Hypothalamus (tissue), 51 donors: ENCODE measurements around the gene PLCD4.

Experiments used
- DNase-seq, 51 donors: peaks; one replicate each; lab custom pipeline; 2025; lab: John Stamatoyannopoulos, UW

Gene PLCD4

GRCh38 chr2:218618102-218618860, 10.6 kb downstream of the PLCD4 start:
- DNase-seq = no peak

- DNase-seq = no peak
These were observed 13.3 kb downstream of the PLCD4 start for GRCh38 chr2:218621007-218621406.

GRCh38 chr2:218622606-218623365, 15.1 kb downstream of the PLCD4 start:
- no peak for DNase-seq

GRCh38 chr2:218623366-218623705, 15.6 kb downstream of the PLCD4 start:
- no peak for DNase-seq

- DNase-seq = no peak
These were observed 18.7 kb downstream of the PLCD4 start for GRCh38 chr2:218626369-218626768.

GRCh38 chr2:218627939-218628338, 20.2 kb downstream of the PLCD4 start:
- no peak for DNase-seq

GRCh38 chr2:218631837-218632236, 24.1 kb downstream of the PLCD4 start:
- DNase-seq = no peak

GRCh38 chr2:218635719-218636118, 28.0 kb downstream of the PLCD4 start:
- DNase-seq = no peak

- no peak for DNase-seq
These were observed 30.7 kb downstream of the PLCD4 start for GRCh38 chr2:218638372-218638771.

GRCh38 chr2:218642121-218642656, 34.5 kb downstream of the PLCD4 start:
- DNase-seq = no peak

GRCh38 chr2:218642786-218643185, 35.1 kb downstream of the PLCD4 start:
- no peak for DNase-seq

- DNase-seq = no peak
These were observed 36.1 kb downstream of the PLCD4 start for GRCh38 chr2:218643751-218644310.

- no peak for DNase-seq
These were observed 37.0 kb downstream of the PLCD4 start for GRCh38 chr2:218644721-218645120.

GRCh38 chr2:218645126-218645525, 37.4 kb downstream of the PLCD4 start:
- no peak for DNase-seq

- peak in 16 of 51 donors; percentile 1 to 50 (median 26) for DNase-seq
These were observed 40.5 kb downstream of the PLCD4 start for GRCh38 chr2:218648088-218648786.

GRCh38 chr2:218648787-218649100, 41.0 kb downstream of the PLCD4 start:
- peak in 1 of 51 donors; percentile 14 for DNase-seq

- DNase-seq = no peak
These were observed 48.1 kb downstream of the PLCD4 start for GRCh38 chr2:218655751-218656150.

- peak in 8 of 51 donors; percentile 4 to 24 (median 7) for DNase-seq
These were observed 51.1 kb downstream of the PLCD4 start for GRCh38 chr2:218658671-218659257.

- DNase-seq = peak; percentile 28 to 96 (median 86)
These were observed 51.7 kb downstream of the PLCD4 start, which contains the start of the genes BCS1L and ZNF142 for GRCh38 chr2:218659258-218659987. BCS1L (plus strand) TSS chr2:218659683; CDS start chr2:218660988, 1,305 bp downstream. ZNF142 (minus strand) TSS chr2:218659623; CDS start chr2:218656429, 3,194 bp downstream.

- peak in 1 of 51 donors; percentile 57 for DNase-seq
These were observed 52.3 kb downstream of the PLCD4 start for GRCh38 chr2:218659988-218660358.
